GM12878 (cell line): ENCODE data around the gene TULP4. TPM values are rescaled to one million over a fixed set of nuclear protein-coding genes. Genes with fewer than 3 reads are reported as not detected.
A peak's percentile ranks its signal among the peaks of the same experiment; 100 is the strongest.

Experiments used
- ATAC-seq: fragments of 200-7000 bp; cut with Tn5 transposase; 3 replicates; pipeline ENCODE4 v1.9.1; 2020; ENCODE audit warnings: mild to moderate bottlenecking, moderate library complexity
- BruUV-seq: library from RNA; stranded (reverse); fragments of 400-500 nt; replicated peaks from 2 replicates; lab custom pipeline; 2021; lab: Mats Ljungman, UMichigan
- CTCF ChIA-PET: fragments of 300-600 bp; sonication (Branson Sonifier 250); formaldehyde crosslinking; extraction: SDS; loops from one replicate; lab custom pipeline; 2021; ENCODE audit warnings: inconsistent platforms; lab: Yijun Ruan, JAX
- POLR2A ChIA-PET: fragments of 350-600 bp; formaldehyde crosslinking; extraction: SDS; loops from one replicate; lab custom pipeline; 2021; ENCODE audit warnings: inconsistent platforms; lab: Charles Lee
- RAD21 ChIA-PET: fragments of 300-600 bp; sonication (Branson Sonifier 250); formaldehyde crosslinking; loops from one replicate; lab custom pipeline; 2023; ENCODE audit warnings: antibody characterized with exemption; ENCODE audit not compliant: unreplicated experiment; lab: Charles Lee
- SMC1A ChIA-PET: fragments of 300-600 bp; sonication (Branson Sonifier 250); formaldehyde crosslinking; loops from one replicate; lab custom pipeline; 2023; ENCODE audit not compliant: unreplicated experiment, uncharacterized antibody; lab: Charles Lee
- DNase-seq: peaks from one replicate; pipeline ENCODE4 v3.0.0-alpha.2; 2011; ENCODE audit warnings: low read depth, low spot score
- FAIRE-seq: peaks from 3 replicates; lab custom pipeline; 2011; peaks lifted over from hg19 to GRCh38; lab: Jason Lieb, UNC
- H2AFZ ChIP-seq: 2 replicates; pipeline ENCODE4 v1.6.0; 2011; ENCODE audit warnings: low read depth, low read length, control low read depth; ENCODE audit not compliant: control insufficient read depth
- H3K27ac ChIP-seq: 2 replicates; pipeline ENCODE4 v1.5.1; 2011; ENCODE audit warnings: control low read depth; ENCODE audit not compliant: control insufficient read depth, insufficient read depth
- H3K27me3 ChIP-seq, 2 experiments: replicated peaks in 1 of 2; 2 replicates each; pipeline versions ENCODE4 v1.6.0 to v1.6.1; 2011; ENCODE audit warnings: low read length in 1 of 2; ENCODE audit not compliant: control insufficient read depth in 2 of 2, insufficient read depth in 2 of 2
- H3K36me3 ChIP-seq, 2 experiments: 2 replicates each; pipeline ENCODE4 v1.5.1; 2011; ENCODE audit warnings: low read length in 1 of 2; ENCODE audit not compliant: control insufficient read depth in 2 of 2, insufficient read depth in 2 of 2
- H3K4me1 ChIP-seq: 2 replicates; pipeline ENCODE4 v1.6.1; 2011; ENCODE audit warnings: mild to moderate bottlenecking, low read length, moderate library complexity, mixed read lengths; ENCODE audit not compliant: control insufficient read depth, insufficient read depth
- H3K4me2 ChIP-seq: 2 replicates; pipeline ENCODE4 v1.6.0; 2011; ENCODE audit warnings: control low read depth; ENCODE audit not compliant: control insufficient read depth, insufficient read depth
- H3K4me3 ChIP-seq: fragments of 200-600 bp; sonication (generic); 2 replicates; pipeline ENCODE4 v1.5.1; 2016
- H3K79me2 ChIP-seq: 2 replicates; pipeline ENCODE4 v1.6.0; 2011; ENCODE audit warnings: low read length; ENCODE audit not compliant: control insufficient read depth, insufficient read depth
- H3K9ac ChIP-seq: 2 replicates; pipeline ENCODE4 v1.8.0; 2011; ENCODE audit warnings: low read length, control low read depth, mixed read lengths; ENCODE audit not compliant: control insufficient read depth, insufficient read depth
- H3K9me3 ChIP-seq: replicated peaks from 3 replicates; pipeline ENCODE4 v1.5.1; 2011; ENCODE audit warnings: mild to moderate bottlenecking, low read length; ENCODE audit not compliant: control insufficient read depth, insufficient read depth
- H4K20me1 ChIP-seq: 2 replicates; pipeline ENCODE4 v1.6.0; 2011; ENCODE audit not compliant: control insufficient read depth, insufficient read depth
- ATF2 ChIP-seq: IDR thresholded peaks from 2 replicates; pipeline ENCODE4 v1.6.1; 2012; ENCODE audit warnings: low read length, inconsistent platforms
- BHLHE40 ChIP-seq, 2 experiments: fragments of 450-650 bp in 1 of 2; IDR thresholded peaks; 2 replicates each; pipeline ENCODE4 v1.6.1; 2011 to 2017; ENCODE audit warnings: low read depth in 2 of 2, borderline replicate concordance in 1 of 2, improper control_type of control experiment in 1 of 2, low read length in 1 of 2, mild to moderate bottlenecking in 1 of 2
- CBFB ChIP-seq: IDR thresholded peaks from 2 replicates; pipeline ENCODE4 v1.6.1; 2016; ENCODE audit warnings: antibody characterized with exemption, low read depth
- E2F8 ChIP-seq: fragments of 450-650 bp; IDR thresholded peaks from 2 replicates; pipeline ENCODE4 v1.6.1; 2018; ENCODE audit warnings: mild to moderate bottlenecking, low read depth, moderate library complexity; ENCODE audit not compliant: partially characterized antibody
- EP300 ChIP-seq, 2 experiments: fragments of 150-350 bp in 1 of 2; IDR thresholded peaks; 2 replicates each; pipeline ENCODE4 v1.6.1; 2011 to 2012; ENCODE audit warnings: low read depth in 2 of 2, low read length in 2 of 2, borderline replicate concordance in 1 of 2, improper control_type of control experiment in 1 of 2, inconsistent platforms in 1 of 2; ENCODE audit not compliant: control insufficient read depth in 1 of 2
- FOXM1 ChIP-seq: IDR thresholded peaks from 2 replicates; pipeline ENCODE4 v1.6.1; 2012; ENCODE audit warnings: low read depth, mild to moderate bottlenecking, inconsistent platforms, low read length, moderate library complexity
- GATAD2B ChIP-seq: fragments of 450-650 bp; conservative IDR thresholded peaks from 2 replicates; pipeline ENCODE4 v1.6.1; 2017; ENCODE audit warnings: low read depth, mild to moderate bottlenecking, moderate library complexity
- IKZF1 ChIP-seq: fragments of 450-650 bp; conservative IDR thresholded peaks from 2 replicates; pipeline ENCODE4 v1.6.1; 2017; ENCODE audit warnings: antibody characterized with exemption, mild to moderate bottlenecking
- IRF4 ChIP-seq: IDR thresholded peaks from 2 replicates; pipeline ENCODE4 v1.6.1; 2011; ENCODE audit warnings: low read depth, low read length
- MEF2A ChIP-seq: IDR thresholded peaks from 2 replicates; pipeline ENCODE4 v1.6.1; 2011; ENCODE audit warnings: low read depth, mild to moderate bottlenecking, low read length, moderate library complexity; ENCODE audit not compliant: insufficient read depth
- MTA2 ChIP-seq: fragments of 450-650 bp; IDR thresholded peaks from 2 replicates; pipeline ENCODE4 v1.6.1; 2016; ENCODE audit warnings: low read depth, mild to moderate bottlenecking, moderate library complexity
- MTA3 ChIP-seq: IDR thresholded peaks from 2 replicates; pipeline ENCODE4 v1.6.1; 2012; ENCODE audit warnings: low read length, inconsistent platforms, borderline replicate concordance
- MYC ChIP-seq: IDR thresholded peaks from 2 replicates; pipeline ENCODE4 v1.6.1; 2011; ENCODE audit warnings: mild to moderate bottlenecking, low read length, moderate library complexity, inconsistent platforms; ENCODE audit not compliant: insufficient read depth, insufficient replicate concordance, insufficient read length, severe bottlenecking
- NBN ChIP-seq: fragments of 450-650 bp; IDR thresholded peaks from 2 replicates; pipeline ENCODE4 v1.6.1; 2016
- RBBP5 ChIP-seq: fragments of 200-600 bp; sonication (generic); conservative IDR thresholded peaks from 2 replicates; pipeline ENCODE4 v1.6.1; 2016
- RUNX3 ChIP-seq: IDR thresholded peaks from 2 replicates; pipeline ENCODE4 v1.6.1; 2012; ENCODE audit warnings: low read length, inconsistent platforms
- SPI1 ChIP-seq: IDR thresholded peaks from 2 replicates; pipeline ENCODE4 v1.6.1; 2011; ENCODE audit warnings: low read depth, mild to moderate bottlenecking, low read length, moderate library complexity, borderline replicate concordance; ENCODE audit not compliant: insufficient read depth
- SUPT20H ChIP-seq: IDR thresholded peaks from 2 replicates; pipeline ENCODE4 v1.6.1; 2011; ENCODE audit warnings: low read depth, mild to moderate bottlenecking, low read length, moderate library complexity, borderline replicate concordance; ENCODE audit not compliant: control insufficient read depth
- TAF1 ChIP-seq: IDR thresholded peaks from 2 replicates; pipeline ENCODE4 v1.6.1; 2011; ENCODE audit warnings: mild to moderate bottlenecking, low read depth, low read length, borderline replicate concordance
- ZBED1 ChIP-seq: IDR thresholded peaks from 2 replicates; pipeline ENCODE4 v1.6.1; 2016; ENCODE audit warnings: borderline replicate concordance
- ZNF217 ChIP-seq: fragments of 450-650 bp; IDR thresholded peaks from 2 replicates; pipeline ENCODE4 v1.6.1; 2017; ENCODE audit warnings: antibody characterized with exemption, mild to moderate bottlenecking
- WGBS: methylation state at CpG from one replicate; pipeline ENCODE4 v1.1.6; 2016; ENCODE audit warnings: low lambda C conversion rate; ENCODE audit not compliant: insufficient replicate concordance, insufficient coverage; ENCODE audit errors: missing lambda C conversion rate; 5-methylcytosine and 5-hydroxymethylcytosine counted together
- in situ Hi-C: fragments of 300-500 bp; cut with MboI; formaldehyde crosslinking; loops from 9 replicates; pipeline ENCODE4 v1.14.3; 2018; ENCODE audit warnings: mixed read lengths
- intact Hi-C: fragments of 100-400 bp; cut with micrococcal nuclease; formaldehyde crosslinking; loops from one replicate; pipeline ENCODE4 v1.14.2; 2022; ENCODE audit not compliant: unreplicated experiment
- polyA plus RNA-seq, 11 experiments: library from polyadenylated mRNA; depleted of rRNA in 4 of 11; unstranded in 6 of 11; stranded (reverse) in 5 of 11; fragments of >200 nt; fragmentation: Nextera tagmentation in 4 of 11; fragmentation: Illumina TruSeq in 1 of 11; extraction: Ambion mirVana in 4 of 11; extraction: Trizol in 1 of 11; gene quantifications; 1 replicate in 1 of 11; 2 replicates in 10 of 11; pipeline versions ENCODE4 v1.2.1 to v1.2.3, GENCODE V29; 2011 to 2016; ENCODE audit warnings: inconsistent platforms in 2 of 11, missing spikeins in 2 of 11, low read depth in 1 of 11
- total RNA-seq, 4 experiments: library from RNA; depleted of rRNA in 3 of 4; stranded (reverse); fragments of >200 nt in 3 of 4; fragmentation: Illumina TruSeq in 1 of 4; extraction: Trizol in 1 of 4; gene quantifications; 2 replicates each; pipeline versions ENCODE4 v1.2.1 to v1.2.3, GENCODE V29; 2013 to 2021

TULP4 gene
- total and polyA plus RNA-seq, 10 of the 15 experiments (the other 5 are each of a cell fraction or from before 2014, with no cell fraction given), result 0.73 to 31.8 (median 14.0) TPM

- ChIA-PET RAD21 (interaction anchor here (1.0 kb wide), 2 partner anchors 21 to 52 kb away, joined by 3 read pairs; no protein-coding TSS in a partner anchor), SMC1A (interaction anchor here (0.7 to 1.5 kb wide), 5 partner anchors 15 to 182 kb away, joined by 3 to 5 read pairs (median 3); no protein-coding TSS in a partner anchor), CTCF (interaction anchor here (0.6 kb wide), 1 partner anchor 56 kb away, joined by 3 read pairs; no protein-coding TSS in a partner anchor), POLR2A (interaction anchor here (0.8 kb wide), 2 partner anchors 26 to 398 kb away, joined by 3 read pairs; no protein-coding TSS in a partner anchor)
- no peaks in the 10 kb centered on the region for H3K27me3 ChIP-seq
- H2AFZ ChIP-seq, result no peak overlapping the region
- FAIRE-seq (no peak), DNase-seq (peak; percentile 28), ATAC-seq (peak; percentile 71)
- no peak overlapping the region for H3K4me2 ChIP-seq
- peaks cover 0 to 2% of the 10 kb centered on the region in 2 experiments; a peak in 2 of 4 replicates for H3K36me3 ChIP-seq
- peaks cover 30% of the 10 kb centered on the region for H3K4me1 ChIP-seq
- H4K20me1 ChIP-seq, result no peaks in the 10 kb centered on the region
- in situ Hi-C loops, result no loop called here
- H3K27ac ChIP-seq, result no peak overlapping the region
- WGBS, result 100% methylated on average over 1 of the region's 1 CpG
- no peak overlapping the region for H3K4me3 ChIP-seq
- intact Hi-C loops, result no loop called here
- peaks cover 11% of the 10 kb centered on the region for H3K9me3 ChIP-seq
- H3K79me2 ChIP-seq, result peaks cover 19% of the 10 kb centered on the region
- H3K9ac ChIP-seq, result no peak overlapping the region
- BruUV-seq, result no TSS peak
- TF ChIP-seq IRF4 (0 out of 2 replicates have a peak, but pooled peaks have one; percentile 24), E2F8 (no peak), RUNX3 (no peak), SUPT20H (no peak), ZNF217 (no peak), BHLHE40 (IDR thresholded peaks at IDR 0.05; ENCODE audit: borderline replicate concordance in 1 of 2, low read depth in 2 of 2, low read length in 1 of 2) (no peak), ATF2 (no peak), NBN (no peak), SPI1 (peak; percentile 89), TAF1 (no peak), ZBED1 (no peak), MEF2A (no peak), FOXM1 (no peak), MYC (no peak), IKZF1 (0 out of 2 replicates have a peak, but pooled peaks have one; percentile 20), CBFB (no peak), MTA3 (no peak), GATAD2B (no peak), EP300 (IDR thresholded peaks at IDR 0.05; ENCODE audit: borderline replicate concordance in 1 of 2, control insufficient read depth in 1 of 2, low read depth in 2 of 2, low read length in 2 of 2) (no peak), MTA2 (no peak), RBBP5 (no peak)
Measured at GRCh38 chr6:158293122-158293521, 19.1 kb upstream of the TULP4 start.
